Right forelimb (tissue), 1 donor: ENCODE results near the gene NT5DC2.
A peak's percentile ranks its signal among the peaks of the same experiment; 100 is the strongest.

Experiments
- DNase-seq: peaks from one replicate; pipeline ENCODE4 v3.0.0-alpha.2; 2018

NT5DC2 gene

DNA sequence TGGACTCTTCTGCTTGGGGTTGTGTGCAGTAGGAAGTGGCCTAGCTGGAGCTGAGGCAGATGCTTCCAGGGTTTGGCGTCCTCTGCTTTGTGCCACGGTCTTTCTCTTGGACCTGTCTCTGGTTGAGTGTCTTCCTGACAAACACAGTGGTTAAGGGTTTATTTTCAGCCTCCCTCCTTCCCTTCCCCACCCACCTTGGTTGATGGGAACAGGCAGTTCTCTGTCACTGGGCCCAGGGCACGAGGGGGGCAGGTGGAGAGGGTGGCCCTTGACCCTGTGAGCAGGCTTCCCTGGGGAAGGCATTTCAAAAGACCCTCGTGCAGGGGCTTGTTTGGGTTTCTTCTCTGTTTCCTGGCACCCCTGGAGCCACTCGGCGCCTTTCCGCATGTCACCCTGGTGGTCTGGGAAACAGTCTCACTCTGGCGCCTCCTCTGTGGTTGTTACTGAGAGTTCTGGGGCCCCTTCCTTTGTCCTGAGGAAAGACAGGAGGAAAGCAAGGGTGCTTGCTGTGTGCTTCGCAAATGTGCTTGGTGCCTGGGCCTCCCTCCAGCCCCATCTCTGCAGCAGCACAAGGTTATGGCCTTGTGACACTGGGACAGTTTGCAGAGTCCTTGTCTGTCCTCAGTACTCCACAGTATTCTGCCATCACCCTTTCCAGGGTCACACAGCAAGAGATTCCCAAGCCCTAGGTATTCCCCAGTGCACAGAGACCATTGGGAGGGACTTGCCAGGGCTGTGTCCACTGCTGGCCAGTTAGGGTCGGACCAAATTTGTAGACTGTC lies 48.8 kb downstream of the NT5DC2 start:
- DNase-seq = no peak

DNA sequence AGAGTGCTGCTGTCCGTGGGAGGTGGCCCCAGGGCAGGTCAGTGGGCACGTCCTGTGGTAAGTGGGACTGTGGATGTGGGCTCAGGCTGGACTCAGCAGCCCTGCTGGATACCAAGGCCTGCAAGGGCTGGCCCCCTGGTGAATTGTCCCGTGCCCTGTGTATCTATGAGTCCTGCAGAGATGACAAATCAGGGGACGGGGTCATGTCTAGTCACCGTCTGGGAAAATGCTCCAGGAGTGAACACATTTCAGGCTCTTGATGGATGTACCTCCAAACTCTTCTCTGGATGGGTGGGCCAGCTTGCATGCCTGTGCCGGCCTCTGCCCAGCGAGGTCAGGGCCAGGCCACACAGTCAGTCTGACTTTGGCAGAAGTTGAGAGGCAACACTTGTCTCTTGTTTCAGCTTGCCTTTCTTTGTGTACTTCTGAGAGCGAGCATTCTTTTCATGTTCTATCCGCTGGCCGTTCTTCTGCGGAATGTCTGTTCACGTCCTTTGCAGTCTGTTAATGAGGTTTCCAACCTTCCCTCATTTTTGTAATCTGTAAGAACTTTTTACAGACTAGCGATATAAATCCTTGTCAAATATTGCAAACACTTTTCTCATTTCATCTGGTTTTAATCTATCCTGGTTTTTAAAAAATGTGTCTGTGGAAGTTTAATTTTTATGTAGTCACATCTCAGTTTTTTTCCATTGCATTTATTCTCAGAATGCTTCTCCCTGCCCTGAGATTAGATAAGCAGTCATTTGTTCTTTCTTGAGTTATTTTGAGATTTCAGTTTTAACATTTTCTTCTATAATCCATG lies 49.9 kb downstream of the NT5DC2 start:
- no peak for DNase-seq

DNA sequence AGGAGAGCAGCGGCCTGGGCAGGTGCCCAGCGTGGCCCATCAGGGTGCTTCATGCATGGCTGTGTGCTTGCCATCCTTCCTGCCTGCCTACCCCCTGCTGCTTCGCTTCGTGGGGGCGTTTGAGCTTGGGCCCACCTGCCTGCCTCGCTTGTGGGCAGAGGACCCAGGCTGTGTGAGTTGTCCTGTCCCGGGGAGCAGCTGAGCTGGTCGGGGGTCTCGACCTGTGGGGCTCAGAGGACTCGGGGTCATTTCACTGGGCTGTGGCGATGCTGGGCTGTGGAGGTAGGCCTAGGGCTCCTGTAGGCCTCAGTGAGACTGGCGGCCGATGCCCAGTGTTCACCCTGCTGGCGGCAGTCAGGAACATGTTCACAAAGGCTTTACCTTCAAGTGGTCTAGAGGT lies 50.6 kb downstream of the NT5DC2 start:
- DNase-seq = no peak

DNA sequence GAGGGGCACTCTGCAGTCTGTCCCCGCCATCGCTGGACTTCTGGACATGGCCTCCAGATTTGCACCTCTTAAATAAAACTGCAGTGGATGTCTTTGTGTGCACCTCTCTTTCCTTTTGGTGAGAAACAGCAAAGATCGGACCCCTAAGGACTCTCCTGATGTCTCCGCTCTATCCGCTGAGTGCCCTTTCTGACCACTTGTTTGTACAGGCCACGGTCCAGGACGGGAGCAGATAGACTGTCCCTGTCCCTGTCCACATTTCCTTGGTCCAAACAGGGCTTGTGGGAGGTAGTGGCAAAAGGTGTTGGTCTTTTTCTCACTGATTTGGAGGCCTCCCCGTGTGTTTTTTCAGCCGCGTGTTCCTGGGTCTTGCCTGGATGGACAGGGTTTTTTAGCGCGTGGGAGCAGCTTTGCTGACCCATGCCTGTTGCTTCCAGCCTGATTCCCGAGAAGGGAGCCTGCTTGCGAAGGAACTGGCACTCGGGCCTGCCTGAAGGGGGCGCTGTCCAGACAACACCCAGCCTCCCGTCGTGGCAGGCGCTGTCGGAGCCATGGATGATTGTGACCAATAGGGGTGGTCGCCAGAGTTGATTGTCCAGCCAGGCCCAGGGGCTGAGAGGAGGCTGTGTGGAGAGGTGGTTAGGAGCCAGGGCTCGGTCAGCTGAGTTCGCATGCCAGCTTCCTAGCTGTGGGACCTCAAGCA lies 51.7 kb downstream of the NT5DC2 start:
- no peak for DNase-seq

DNA sequence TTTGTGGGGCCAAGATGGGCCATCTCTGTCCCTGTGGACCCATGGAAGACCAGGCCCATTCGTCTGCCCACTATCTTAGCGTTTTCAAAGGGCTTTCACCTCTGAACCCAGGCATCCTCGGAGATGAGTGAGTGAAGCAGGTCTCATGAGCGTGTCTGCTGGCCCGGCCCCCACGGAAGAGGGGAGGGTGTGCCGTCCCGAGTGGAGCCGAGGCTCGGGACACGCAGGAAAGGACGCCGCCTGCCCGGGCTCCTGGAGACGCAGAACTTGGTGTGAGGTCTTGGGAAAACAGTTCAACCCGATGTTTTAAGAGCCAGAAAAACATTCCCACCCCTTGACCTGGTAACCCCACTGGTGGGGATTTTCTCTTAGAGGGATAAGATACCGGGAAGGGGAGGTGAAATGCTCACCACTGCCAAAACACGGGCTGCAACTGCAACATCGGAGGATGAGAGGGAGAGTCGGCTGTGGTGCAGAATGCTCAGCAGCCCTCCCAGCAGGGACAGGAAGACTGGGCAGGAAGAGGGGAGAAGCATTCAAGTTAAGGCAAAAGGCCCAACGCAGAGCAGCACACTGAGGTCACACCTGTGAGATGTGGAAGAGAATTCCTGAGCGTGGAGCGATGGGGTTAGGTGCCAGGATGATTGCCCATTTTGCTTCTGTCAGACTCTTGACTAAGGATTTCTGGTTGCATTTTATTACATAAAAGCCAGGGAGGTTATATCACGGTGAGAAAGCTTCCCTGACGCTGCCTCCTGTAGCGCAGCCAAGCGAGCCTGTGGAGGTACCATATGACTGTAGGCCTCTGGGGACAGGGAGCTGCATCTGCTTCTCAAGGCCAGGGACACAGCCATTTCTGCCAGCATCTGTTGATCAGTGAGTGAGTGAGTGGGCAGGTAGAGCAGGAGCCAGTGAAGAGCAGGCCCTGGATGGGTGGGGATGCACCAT lies 52.6 kb downstream of the NT5DC2 start:
- DNase-seq = peak; percentile 39

DNA sequence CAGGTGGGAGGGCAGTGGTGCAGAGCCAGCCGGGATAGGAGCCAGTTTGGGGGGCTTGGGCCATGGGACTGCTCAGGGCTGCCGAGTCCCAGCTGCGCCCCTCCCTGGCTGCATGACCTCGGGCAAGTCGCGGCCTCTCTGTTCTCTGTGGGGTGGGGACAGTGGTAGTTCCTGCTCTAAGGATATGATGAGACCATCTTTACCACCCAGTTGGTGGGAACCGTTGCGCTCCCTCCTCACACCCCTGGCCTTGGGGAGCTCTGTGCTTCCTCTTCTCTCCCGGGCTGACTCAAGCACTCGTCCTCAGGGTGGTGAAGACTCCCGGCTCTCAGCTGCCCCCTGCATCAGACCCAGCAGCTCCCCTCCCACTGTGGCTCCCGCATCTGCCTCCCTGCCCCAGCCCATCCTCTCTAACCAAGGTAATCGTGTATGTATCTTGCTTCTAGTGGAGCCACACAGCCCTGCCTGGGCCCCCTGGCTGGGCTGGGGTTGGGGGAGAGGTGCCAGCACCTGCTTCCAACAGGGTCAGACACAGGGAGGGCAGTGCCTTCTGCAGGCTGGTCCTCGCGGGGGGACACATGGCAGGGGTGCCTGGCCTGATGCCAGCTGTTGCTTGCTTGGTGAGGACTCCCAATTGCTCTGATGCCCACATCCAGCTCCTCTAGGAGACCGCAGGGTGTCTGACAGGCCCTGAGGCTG lies 53.6 kb downstream of the NT5DC2 start:
- DNase-seq = no peak

DNA sequence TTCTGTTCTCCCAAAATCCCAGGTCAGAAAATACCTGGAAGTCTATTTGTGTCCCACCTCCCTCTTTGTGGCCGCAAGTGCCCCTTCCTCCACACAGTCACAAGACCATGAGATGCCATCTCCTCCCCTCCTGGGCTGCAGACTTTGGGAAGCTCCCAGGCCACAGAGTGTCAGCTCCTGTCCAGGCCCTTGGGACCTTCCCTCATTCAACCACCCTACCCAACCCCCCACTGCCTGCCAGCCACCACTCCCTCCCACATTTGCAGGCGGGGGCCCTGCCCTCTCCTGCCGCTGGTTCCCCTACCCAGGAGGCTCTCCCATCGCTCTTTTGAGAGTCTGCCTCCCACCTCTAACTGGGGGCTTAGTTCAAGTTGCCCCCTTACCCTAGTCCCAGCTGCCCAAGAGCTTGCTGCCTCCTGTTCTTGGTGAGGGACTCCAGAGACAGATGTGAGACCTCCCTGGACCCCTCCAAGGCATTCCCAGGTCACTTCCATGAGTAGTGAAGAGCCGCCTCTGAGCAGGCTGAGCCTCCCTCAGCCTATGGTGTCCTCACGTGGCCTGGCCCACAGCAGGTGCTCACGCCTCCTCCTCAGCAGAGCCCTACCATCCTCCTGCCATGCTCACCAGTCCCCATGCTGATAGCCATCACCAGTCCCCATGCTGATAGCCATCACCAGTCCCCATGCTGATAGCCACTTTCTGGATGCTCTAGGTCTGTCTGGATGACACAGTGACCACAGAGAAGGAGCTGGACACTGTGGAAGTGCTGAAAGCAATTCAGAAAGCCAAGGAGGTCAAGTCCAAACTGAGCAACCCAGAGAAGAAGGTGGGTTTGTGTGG lies 54.4 kb downstream of the NT5DC2 start:
- no peak for DNase-seq

DNA sequence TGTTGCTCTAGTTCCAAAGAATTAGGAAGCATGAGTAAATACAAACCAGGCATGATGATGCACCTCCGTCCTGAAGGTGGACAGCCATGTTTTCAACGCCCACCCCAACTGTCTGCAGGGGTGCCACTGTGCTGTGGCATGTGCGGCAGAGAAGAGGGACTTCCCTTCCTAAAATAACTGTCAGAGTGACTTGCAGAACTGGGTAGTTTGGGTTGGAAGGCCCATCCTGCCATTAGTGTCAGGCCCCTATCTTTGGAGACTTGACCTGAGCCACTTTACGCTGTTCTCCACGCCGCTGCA lies 55.9 kb downstream of the NT5DC2 start:
- DNase-seq = no peak

DNA sequence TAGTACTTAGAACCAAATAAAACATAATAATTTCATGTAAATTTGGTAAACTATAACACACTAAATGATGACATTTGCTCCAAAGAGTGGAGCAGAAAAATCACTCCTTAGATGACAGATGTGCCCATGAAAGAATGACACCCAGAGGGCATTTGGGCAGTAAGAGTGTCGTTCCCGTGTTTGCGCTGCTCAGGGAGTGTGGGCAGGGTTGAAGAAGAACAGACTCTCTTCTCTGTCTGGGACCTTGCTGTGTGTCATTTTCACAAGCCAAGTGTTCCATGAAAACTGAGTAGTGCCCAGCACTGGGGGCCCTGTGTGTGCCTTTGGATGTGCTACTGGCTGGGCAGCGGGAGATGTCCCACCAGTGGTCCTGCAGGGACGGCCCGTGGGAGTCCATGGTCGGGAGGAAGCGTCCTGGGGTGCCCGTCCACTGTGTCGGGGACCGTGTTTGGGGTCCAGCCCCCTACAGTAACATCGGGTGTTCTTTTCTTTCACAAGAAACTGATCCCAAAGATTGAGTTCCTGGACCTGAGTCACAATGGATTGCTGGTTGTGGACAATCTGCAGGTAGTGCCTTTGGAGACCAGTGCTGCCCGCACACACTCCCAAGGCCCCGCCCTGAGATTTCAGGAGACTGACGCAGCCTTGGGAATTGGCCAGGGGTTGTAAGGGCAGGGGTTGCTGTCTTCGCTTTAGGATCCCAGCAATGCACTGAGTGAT lies 56.4 kb downstream of the NT5DC2 start:
- DNase-seq = no peak
